Testis (tissue), 2 donors: Measurements from ENCODE around the gene SDHAF2.

Experiments used
- CTCF ChIP-seq, 3 experiments: fragments of 450-650 bp in 2 of 3; fragments of 200-600 bp in 1 of 3; sonication (generic) in 1 of 3; IDR thresholded peaks; one replicate each; pipeline ENCODE4 v1.5.1; 2016 to 2019; ENCODE audit warnings: antibody characterized with exemption in 3 of 3, mild to moderate bottlenecking in 2 of 3, moderate library complexity in 1 of 3
- POLR2A ChIP-seq: fragments of 450-650 bp; IDR thresholded peaks from one replicate; pipeline ENCODE4 v1.6.1; 2017; ENCODE audit warnings: antibody characterized with exemption, mild to moderate bottlenecking, moderate library complexity

- TF ChIP-seq CTCF (IDR thresholded peaks at IDR 0.05) (no peak), POLR2A (no peak)
These were observed 64.5 kb downstream of the SDHAF2 start for GRCh38 chr11:61494381-61494961.
